GM12873 (cell line): Measurements from ENCODE around the gene APAF1.

ENCODE experiments used
- CTCF ChIP-seq: IDR thresholded peaks from 2 replicates; pipeline ENCODE4 v1.5.1; 2012; ENCODE audit warnings: low read depth, mild to moderate bottlenecking, moderate library complexity, low read length, control low read depth; ENCODE audit not compliant: insufficient read depth; ENCODE audit errors: missing control alignments

Gene APAF1

DNA sequence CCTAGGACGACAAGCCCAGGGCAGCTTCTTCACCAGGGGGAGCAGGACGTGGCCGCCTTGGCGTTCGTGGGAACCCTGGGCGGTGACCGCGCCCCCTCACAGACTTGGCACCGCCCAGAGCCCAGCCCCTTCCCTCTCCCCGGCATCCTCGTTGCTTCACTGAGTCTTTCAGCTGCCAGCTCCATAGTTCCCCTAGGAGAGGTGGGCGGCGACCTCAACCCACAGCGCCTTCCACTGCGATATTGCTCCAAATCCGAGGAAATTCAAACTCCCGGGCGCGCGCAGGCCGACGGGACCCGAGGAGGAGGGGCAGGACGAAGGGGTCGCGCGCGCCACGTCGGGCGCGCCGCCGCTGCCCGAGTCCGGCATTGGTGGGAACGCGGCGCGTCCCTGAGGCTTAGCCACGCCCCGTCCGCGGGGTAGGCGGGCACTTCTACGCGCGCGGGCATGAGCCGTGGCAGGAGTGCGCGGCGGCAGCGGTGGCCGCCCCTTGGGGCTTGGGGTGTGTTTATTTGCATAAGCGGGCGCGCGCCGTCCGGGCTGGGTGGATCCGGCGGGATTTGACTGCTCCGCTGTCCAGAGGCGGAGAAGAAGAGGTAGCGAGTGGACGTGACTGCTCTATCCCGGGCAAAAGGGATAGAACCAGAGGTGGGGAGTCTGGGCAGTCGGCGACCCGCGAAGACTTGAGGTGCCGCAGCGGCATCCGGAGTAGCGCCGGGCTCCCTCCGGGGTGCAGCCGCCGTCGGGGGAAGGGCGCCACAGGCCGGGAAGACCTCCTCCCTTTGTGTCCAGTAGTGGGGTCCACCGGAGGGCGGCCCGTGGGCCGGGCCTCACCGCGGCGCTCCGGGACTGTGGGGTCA lies at the start of gene APAF1, which contains the start of gene IKBIP:
Gene APAF1 (plus strand): TSS at position 579 of the 860 bp plus-strand sequence. CDS start 3,070 bp downstream, outside the sequence.
Gene IKBIP (minus strand): TSS at position 77 of the 860 bp plus-strand sequence. CDS start 87 bp downstream, outside the sequence.
- TF ChIP-seq CTCF = no peak

DNA sequence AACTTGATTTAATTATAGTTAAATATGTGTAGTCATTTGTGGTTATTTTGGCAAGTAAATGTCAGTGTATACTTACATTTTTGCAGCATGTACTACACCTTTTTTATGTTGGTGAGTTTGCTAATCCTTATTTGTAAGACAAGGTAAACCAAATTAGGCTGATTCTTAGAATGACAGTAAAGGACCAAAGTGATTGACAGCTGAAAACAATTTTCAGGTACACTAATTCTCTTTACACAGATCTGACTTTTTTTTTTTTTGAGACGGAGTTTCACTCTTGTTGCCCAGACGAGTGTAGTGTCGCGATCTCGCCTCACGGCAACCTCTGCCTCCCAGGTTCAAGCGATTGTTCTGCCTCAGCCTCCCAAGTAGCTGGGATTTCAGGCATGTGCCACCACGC lies 43.2 kb upstream of the APAF1 start:
- TF ChIP-seq CTCF = no peak

DNA sequence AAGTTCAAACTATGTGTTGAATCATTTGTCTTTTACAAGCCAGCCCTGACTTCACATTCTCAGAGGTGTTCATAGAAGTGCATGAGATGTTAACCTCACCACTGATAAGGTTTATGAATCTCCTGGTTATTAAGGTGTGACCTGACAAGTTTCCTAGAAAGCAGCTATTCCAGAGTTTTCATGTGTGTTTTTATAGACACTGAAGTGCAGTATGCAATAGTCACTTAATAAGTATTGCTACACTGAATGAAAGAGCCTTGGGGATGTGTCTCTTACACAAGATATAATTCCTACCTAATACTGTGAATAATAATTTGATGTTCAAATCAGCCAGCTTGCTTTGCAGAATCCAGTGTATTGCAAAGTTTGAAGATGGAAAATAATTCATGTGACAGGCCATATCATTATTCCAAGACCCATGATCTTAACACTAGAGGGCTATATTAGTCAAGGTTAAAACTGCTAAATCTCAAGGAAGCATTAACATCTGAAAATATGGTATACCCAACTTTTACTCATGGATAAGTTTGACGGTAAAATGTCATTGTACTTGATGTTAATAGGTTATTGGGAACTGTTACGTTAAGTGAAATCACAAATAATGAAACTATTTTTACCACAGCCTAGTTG lies 38.6 kb upstream of the APAF1 start:
- TF ChIP-seq CTCF = no peak

- no peak for TF ChIP-seq CTCF
Observed at GRCh38 chr12:98610596-98610995, 34.5 kb upstream of the APAF1 start.

DNA sequence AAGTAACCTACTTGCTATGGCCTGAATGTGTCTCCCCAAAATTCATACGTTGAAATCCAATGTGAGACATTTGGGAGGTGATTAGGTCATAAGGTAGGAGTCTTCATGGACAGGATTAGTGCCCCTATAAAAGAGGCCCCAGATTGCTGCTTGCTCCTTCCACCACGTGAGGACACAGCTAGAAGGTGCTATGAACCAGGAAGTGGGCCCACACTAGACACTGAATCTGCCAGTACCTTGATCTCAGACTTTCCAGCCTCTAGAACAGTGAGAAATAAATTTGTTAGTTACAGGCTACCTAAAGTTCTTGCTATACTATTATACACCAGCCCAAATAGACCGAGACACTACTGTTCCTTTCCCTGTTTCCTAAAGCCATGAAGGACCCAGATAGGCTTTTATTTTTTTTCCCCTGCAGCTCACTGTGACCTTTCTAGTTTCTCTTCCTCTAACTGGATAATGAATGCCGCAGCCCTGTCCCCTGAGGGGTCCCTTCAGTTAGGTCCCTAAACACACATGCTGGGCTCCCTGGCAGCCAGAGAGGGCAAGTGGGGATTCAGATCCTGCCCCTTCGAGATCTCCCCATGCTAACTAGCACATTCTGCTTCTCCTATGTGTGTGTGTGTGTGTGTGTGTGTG lies 32.3 kb upstream of the APAF1 start:
- TF ChIP-seq CTCF = no peak

GRCh38 chr12:98618952-98619351 lies 26.1 kb upstream of the APAF1 start:
- TF ChIP-seq CTCF = no peak
